ENCODE data around the gene RNASE9. TPM values are rescaled to one million over a fixed set of nuclear protein-coding genes. Genes with fewer than 3 reads are reported as not detected.
"Not testable (repeated sequence)": the region's sequence is repeated elsewhere in the genome, so short reads cannot be mapped to it uniquely, and the experiment has no call there.

RNASE9 gene
- total RNA-seq, 3 donors from 2014 or later = not detected

GRCh38 chr14:20583142-20583541, 22.3 kb upstream of the RNASE9 start:
- DNase-seq (no peak), ATAC-seq (no peak)
- intact Hi-C loops (cut with DNase I, micrococcal nuclease) = no loop called here
- no peak for TF ChIP-seq CTCF (IDR thresholded peaks at IDR 0.05)
- no peaks in the 10 kb centered on the region for H3K9me3 ChIP-seq
- no peaks in the 10 kb centered on the region for H3K4me1 ChIP-seq (ENCODE audit: low read depth)
- no peaks in the 10 kb centered on the region for H3K36me3 ChIP-seq (ENCODE audit: low read depth)
- no peak overlapping the region for H3K4me3 ChIP-seq

GRCh38 chr14:20580242-20580641, 19.4 kb upstream of the RNASE9 start:
- ATAC-seq = no peak
- H3K4me3 ChIP-seq = no peak overlapping the region
- TF ChIP-seq CTCF (IDR thresholded peaks at IDR 0.05) = no peak
- no peak for DNase-seq
- H3K36me3 ChIP-seq (ENCODE audit: low read depth) = no peaks in the 10 kb centered on the region
- no peaks in the 10 kb centered on the region for H3K9me3 ChIP-seq
- H3K4me1 ChIP-seq (ENCODE audit: low read depth) = no peaks in the 10 kb centered on the region
- intact Hi-C loops (cut with DNase I, micrococcal nuclease) = no loop called here

GRCh38 chr14:20578784-20579502, 18.1 kb upstream of the RNASE9 start:
- DNase-seq = no peak
- H3K4me3 ChIP-seq = no peak overlapping the region
- H3K36me3 ChIP-seq (ENCODE audit: low read depth) = no peaks in the 10 kb centered on the region
- intact Hi-C loops (cut with DNase I, micrococcal nuclease) = no loop called here
- H3K9me3 ChIP-seq = no peaks in the 10 kb centered on the region
- H3K4me1 ChIP-seq (ENCODE audit: low read depth) = no peaks in the 10 kb centered on the region
- ATAC-seq = no peak
- TF ChIP-seq CTCF (IDR thresholded peaks at IDR 0.05) = no peak

- H3K9me3 ChIP-seq = no peaks in the 10 kb centered on the region
- intact Hi-C loops (cut with DNase I, micrococcal nuclease) = no loop called here
- DNase-seq (no peak), ATAC-seq (no peak)
- no peak for TF ChIP-seq CTCF (IDR thresholded peaks at IDR 0.05)
- no peak overlapping the region for H3K4me3 ChIP-seq
- no peaks in the 10 kb centered on the region for H3K36me3 ChIP-seq (ENCODE audit: low read depth)
- no peaks in the 10 kb centered on the region for H3K4me1 ChIP-seq (ENCODE audit: low read depth)
Measured at GRCh38 chr14:20578325-20578724, 17.5 kb upstream of the RNASE9 start.

GRCh38 chr14:20572382-20572990, 11.6 kb upstream of the RNASE9 start:
- H3K36me3 ChIP-seq (ENCODE audit: low read depth); H3K4me1 ChIP-seq (ENCODE audit: low read depth); H3K4me3 ChIP-seq; H3K9me3 ChIP-seq; ATAC-seq; DNase-seq; intact Hi-C loops (cut with DNase I, micrococcal nuclease): not testable (repeated sequence)

GRCh38 chr14:20570720-20571119, 9.9 kb upstream of the RNASE9 start:
- H3K4me3 ChIP-seq; H3K9me3 ChIP-seq; intact Hi-C loops (cut with DNase I, micrococcal nuclease); H3K36me3 ChIP-seq (ENCODE audit: low read depth); ATAC-seq; DNase-seq; H3K4me1 ChIP-seq (ENCODE audit: low read depth): not testable (repeated sequence)

- H3K4me1 ChIP-seq (ENCODE audit: low read depth); intact Hi-C loops (cut with DNase I, micrococcal nuclease); H3K9me3 ChIP-seq; ATAC-seq; DNase-seq; H3K4me3 ChIP-seq; H3K36me3 ChIP-seq (ENCODE audit: low read depth): not testable (repeated sequence)
Measured at GRCh38 chr14:20569865-20570264, 9.0 kb upstream of the RNASE9 start.
